ENCODE data around the gene HBZ. TPM values are rescaled to one million over a fixed set of nuclear protein-coding genes. Genes with fewer than 3 reads are reported as not detected.

Gene HBZ
- total and polyA plus RNA-seq, 9 of the 15 experiments (the other 6 are each of a cell fraction or from before 2014, with no cell fraction given) = 58.0 to 610 (median 113) TPM

- Histone ChIP-seq H3K79me2 (ENCODE audit: control insufficient read depth, insufficient read depth, low read length) (peaks cover 36% of the 10 kb centered on the region), H2AFZ (ENCODE audit: low read depth, low read length) (no peak overlapping the region), H3K4me1 (replicated peaks in 1 of 2; ENCODE audit: control insufficient read depth in 2 of 2, insufficient read depth in 2 of 2, low read length in 2 of 2) (peaks cover 21 to 46% of the 10 kb centered on the region in 2 experiments; a peak in 4 of 5 replicates), H3K4me2 (ENCODE audit: insufficient read depth, low read length) (peak overlapping the region; percentile 52), H3K36me3 (ENCODE audit: control insufficient read depth, insufficient read depth, low read length) (peaks cover 18% of the 10 kb centered on the region; the same call in 2 of the 3 replicates), H3K27ac (ENCODE audit: extremely low read depth, low read depth, low read length) (no peak overlapping the region), H3K9ac (ENCODE audit: insufficient read depth in 1 of 2, low read depth in 2 of 2, low read length in 2 of 2) (peak overlapping the region in 1 of 2 experiments; percentile 54; a peak in 1 of 4 replicates), H3K27me3 (ENCODE audit: control insufficient read depth in 2 of 2, insufficient read depth in 2 of 2, low read length in 2 of 2) (no peaks in the 10 kb centered on the region), H4K20me1 (replicated peaks; ENCODE audit: control insufficient read depth, insufficient read depth, low read length) (no peaks in the 10 kb centered on the region), H3K9me3 (replicated peaks; ENCODE audit: control insufficient read depth, insufficient read depth, low read depth, low read length) (no peaks in the 10 kb centered on the region), H3K9me1 (ENCODE audit: control insufficient read depth, insufficient read depth, low read length) (no peaks in the 10 kb centered on the region), H3K4me3 (no peak overlapping the region)
- peak in 2 of 4 experiments; percentile 10 to 51 for DNase-seq (ENCODE audit: extremely low read depth in 1 of 4, low spot score in 3 of 4)
- TF ChIP-seq ZFP36 (IDR thresholded peaks at IDR 0.05; ENCODE audit: low read depth, low read length, partially characterized antibody) (peak; percentile 95), CBX2 (IDR thresholded peaks at IDR 0.05; ENCODE audit: insufficient read depth, low read length, poor library complexity, severe bottlenecking) (no peak), EGR1 (conservative IDR thresholded peaks at IDR 0.05) (no peak), ASH1L (IDR thresholded peaks at IDR 0.05; ENCODE audit: borderline replicate concordance, low read depth, partially characterized antibody) (peak; percentile 15), ARHGAP35 (IDR thresholded peaks at IDR 0.05; ENCODE audit: partially characterized antibody) (peak; percentile 64), ZNF436 (CRISPR knock-in tag; IDR thresholded peaks at IDR 0.05) (peak; percentile 76; the same call in 1 of the 2 replicates), BCOR (IDR thresholded peaks at IDR 0.05) (peak; percentile 82), HDGF (IDR thresholded peaks at IDR 0.05) (0 out of 2 replicates have a peak, but pooled peaks have one; percentile 75), FOXK2 (conservative IDR thresholded peaks at IDR 0.05 in 1 of 2, IDR thresholded peaks at IDR 0.05 in 1 of 2; ENCODE audit: low read depth in 2 of 2) (0 out of 4 replicates have a peak, but pooled peaks of 1 of the 2 experiments have one; percentile 23), SMARCA5 (IDR thresholded peaks at IDR 0.05) (peak; percentile 73; the same call in 1 of the 2 replicates), GTF2B (IDR thresholded peaks at IDR 0.05; ENCODE audit: extremely low read depth, insufficient read length) (no peak), KDM1A (IDR thresholded peaks at IDR 0.05) (peak; percentile 73 to 77), ZNF384 (IDR thresholded peaks at IDR 0.05; ENCODE audit: low read depth, low read length) (peak; percentile 69), HDAC1 (IDR thresholded peaks at IDR 0.05) (peak in 1 of 2 experiments; percentile 38; a peak in 1 of 4 replicates), EHMT2 (IDR thresholded peaks at IDR 0.05) (peak; percentile 48), MIER1 (IDR thresholded peaks at IDR 0.05; ENCODE audit: low read depth) (0 out of 2 replicates have a peak, but pooled peaks have one; percentile 44), HDAC2 (IDR thresholded peaks at IDR 0.05) (0 out of 2 replicates have a peak, but pooled peaks have one; percentile 26), SAFB2 (IDR thresholded peaks at IDR 0.05; ENCODE audit: borderline replicate concordance, low read depth, low read length, severe bottlenecking) (no peak), ZBTB1 (CRISPR knock-in tag; IDR thresholded peaks at IDR 0.05; ENCODE audit: borderline replicate concordance, low read depth) (no peak)
- WGBS (ENCODE audit: insufficient coverage, low coverage, missing lambda C conversion rate) = 15% methylated on average over 7 of the region's 8 CpGs
- intact Hi-C loops (cut with micrococcal nuclease) = no loop called here
- no peak for FAIRE-seq
- no peak for ATAC-seq
- in situ Hi-C loops (cut with MboI) = no loop called here
- ChIA-PET POLR2A (no interaction called here), CTCF (ENCODE audit: low intra/inter-chr PET ratio) (no interaction called here)
- no TSS peak for BruUV-seq (replicated peaks)
These were observed 22.8 kb downstream of the HBZ start for GRCh38 chr16:175011-175949.
